SIG-M5 (cell line): ENCODE results near the gene PDPN.

Experiments used
- DNase-seq: peaks from one replicate; lab custom pipeline; 2025; lab: John Stamatoyannopoulos, UW

The PDPN gene

DNA sequence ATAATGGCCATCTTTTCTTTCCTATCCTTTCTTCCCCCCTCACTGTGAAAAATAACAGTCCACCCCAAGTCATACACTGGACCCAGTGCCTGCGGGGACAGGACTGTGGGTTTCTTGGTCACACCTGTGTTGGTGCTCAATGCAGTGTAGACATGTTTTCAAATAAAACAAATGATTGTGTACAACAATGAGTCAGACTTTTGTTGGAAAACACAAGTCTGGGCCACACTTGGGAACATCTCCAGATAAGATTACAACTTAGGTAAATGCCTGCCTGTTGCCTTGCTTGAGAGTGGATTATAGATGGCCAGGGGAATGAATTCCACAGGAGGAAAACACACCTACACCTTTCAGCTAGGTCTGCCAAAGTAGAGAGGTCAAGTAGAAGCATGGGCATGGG, 34.1 kb downstream of the PDPN start:
- DNase-seq: no peak

DNA sequence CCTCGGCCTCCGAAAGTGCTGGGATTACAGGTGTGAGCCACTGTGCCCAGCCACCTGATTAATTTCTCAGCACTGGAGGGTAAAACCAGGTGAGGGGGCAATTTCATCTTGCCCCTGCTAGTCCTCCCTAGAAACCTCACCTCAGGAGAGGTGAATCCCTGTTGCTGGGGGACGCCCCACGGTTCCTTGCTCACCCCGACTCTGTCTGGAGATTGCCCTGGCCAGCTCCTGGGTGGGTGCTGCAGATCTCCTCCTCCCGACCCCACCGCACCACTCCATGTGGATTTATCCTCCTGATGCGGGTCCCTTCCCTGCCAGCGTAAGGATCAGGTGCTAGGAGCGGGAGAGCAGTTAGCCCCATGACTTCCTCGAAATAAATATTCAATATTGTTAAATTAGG, 34.9 kb downstream of the PDPN start:
- no peak for DNase-seq

DNA sequence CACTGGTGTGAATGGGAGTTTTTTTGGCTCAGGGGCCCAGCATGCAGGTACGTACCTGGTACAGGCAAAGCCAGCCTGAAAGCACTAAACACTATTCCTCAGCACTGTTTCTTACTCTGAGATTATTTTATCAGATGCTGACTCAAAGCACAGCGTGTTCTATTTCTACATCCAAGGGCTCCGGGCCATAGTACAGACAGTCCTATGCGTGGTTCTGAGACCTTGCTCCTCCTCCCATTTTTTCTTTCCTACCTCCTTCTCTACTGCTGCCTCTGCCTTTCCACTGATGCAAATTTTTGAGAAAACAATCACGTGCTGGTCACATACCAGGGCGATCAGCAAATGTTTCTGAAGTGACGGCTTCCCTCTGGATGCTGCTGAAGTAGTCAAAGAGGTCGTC, 36.3 kb downstream of the PDPN start:
- DNase-seq: no peak

DNA sequence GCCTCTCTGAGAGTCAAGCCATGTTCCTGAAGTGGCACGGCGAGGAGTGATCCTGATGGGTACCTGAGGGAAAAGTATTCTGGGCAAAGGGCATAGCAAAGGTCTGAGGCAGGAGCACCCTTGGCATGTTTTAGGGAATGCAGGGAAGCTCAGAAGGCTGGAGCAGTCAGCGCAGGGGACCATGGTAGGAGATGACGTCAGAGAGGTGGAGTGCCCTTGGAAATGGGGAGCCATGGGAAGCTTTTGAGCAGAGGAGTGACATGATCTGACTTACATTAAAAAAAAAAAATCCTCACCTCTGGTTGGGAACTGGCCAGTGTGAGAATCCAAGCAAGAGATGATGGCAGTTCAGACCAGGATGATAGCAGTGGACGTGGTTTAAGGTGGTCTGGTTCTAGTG, 37.2 kb downstream of the PDPN start:
- DNase-seq: no peak

GRCh38 chr1:13622446-13622845, 38.8 kb downstream of the PDPN start:
- no peak for DNase-seq

- DNase-seq: no peak
Measured at GRCh38 chr1:13623021-13623637, 39.5 kb downstream of the PDPN start.

DNA sequence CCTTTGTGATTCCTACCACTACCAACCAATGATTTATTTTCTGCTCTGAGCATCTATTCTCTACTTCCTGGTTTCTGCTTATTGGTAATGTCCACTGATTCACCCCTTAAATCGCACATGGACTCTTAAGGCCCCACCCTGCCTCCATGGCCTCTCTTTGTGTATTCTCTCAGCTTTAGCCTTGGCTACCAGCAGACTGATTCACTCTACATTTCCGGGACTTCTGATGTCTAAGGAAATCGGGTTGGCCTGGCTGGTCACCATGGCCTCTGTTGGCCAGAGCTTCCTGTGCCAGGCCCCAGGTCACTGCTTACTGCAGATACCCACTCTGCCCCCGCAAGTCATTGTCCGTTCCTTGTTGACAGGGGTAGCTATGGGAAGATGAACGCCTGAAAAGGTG, 40.9 kb downstream of the PDPN start:
- no peak for DNase-seq

- DNase-seq: no peak
Measured at GRCh38 chr1:13627127-13627526, 43.5 kb downstream of the PDPN start.

DNA sequence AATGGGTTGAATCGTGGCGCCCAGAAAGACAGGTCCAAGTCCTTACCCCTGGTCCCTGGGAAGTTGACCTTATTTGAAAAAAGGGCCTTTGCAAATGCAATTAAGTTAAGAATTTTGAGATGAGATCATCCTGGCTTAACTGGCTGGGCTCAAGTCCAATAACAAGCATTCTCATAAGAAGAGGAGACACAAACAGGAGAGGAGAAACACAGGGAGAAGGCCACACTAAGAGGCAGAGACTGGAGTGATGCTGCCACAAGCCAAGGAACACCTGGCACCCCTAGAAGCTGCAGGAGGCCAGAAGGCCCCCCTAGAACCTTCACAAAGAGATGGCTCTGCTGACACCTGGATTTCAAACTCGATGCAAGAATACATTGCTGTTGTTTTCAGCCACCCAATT, 44.6 kb downstream of the PDPN start:
- DNase-seq: no peak

DNA sequence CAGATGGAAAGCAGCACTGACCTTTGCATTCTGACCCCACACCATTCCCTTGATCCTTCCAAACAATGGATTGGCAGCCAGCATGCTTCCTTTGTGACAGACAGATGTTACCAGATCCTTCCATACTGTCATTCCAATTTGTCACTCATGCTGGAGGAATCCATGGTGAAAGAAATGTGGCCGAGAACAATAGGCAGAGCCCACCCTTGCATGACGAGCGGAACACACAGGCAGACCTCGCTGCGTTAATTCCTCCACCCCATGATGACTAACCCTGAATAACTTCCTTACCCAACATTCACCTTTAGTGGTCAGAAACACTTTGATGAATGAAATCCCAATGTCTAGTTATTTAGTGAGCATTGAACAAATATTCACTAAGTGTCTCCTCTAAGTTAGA, 45.1 kb downstream of the PDPN start:
- no peak for DNase-seq

DNA sequence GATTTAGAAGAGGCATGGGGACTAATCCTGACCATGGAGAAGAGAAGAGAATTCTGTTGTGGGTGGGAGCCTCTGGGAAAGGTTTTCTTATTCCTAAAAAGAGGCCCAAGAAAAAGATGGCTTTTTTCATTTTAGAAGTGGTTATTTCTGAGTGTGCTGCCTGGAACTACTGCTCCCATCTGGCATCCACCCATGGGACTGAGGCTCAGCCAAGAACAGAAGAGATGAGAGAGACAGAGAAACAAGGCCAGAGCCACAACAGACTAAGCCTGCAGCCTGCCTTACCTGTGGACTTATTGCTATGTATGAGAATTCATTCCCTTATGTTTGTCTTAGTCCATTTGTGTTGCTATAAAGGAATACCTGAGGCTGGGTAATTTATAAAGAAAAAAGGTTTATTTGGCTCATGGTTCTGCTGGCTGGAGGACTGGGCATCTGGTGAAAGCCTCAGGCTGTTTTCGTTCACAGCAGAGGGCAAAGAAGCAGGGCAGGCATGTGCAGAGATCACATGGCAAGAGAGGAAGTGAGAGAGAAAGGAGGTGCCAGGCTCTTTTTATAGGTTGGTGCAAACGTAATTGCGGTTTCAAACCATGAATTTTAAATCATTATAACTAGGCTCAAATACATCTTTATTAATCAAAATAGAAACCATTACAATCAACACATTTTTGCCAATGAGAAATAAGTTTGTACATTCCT, 58.8 kb downstream of the PDPN start:
- no peak for DNase-seq

GRCh38 chr1:13643017-13643416, 59.4 kb downstream of the PDPN start:
- DNase-seq: no peak

- DNase-seq: no peak
Measured at GRCh38 chr1:13646521-13646920, 62.9 kb downstream of the PDPN start.

GRCh38 chr1:13651279-13651678, 67.6 kb downstream of the PDPN start:
- DNase-seq: no peak

DNA sequence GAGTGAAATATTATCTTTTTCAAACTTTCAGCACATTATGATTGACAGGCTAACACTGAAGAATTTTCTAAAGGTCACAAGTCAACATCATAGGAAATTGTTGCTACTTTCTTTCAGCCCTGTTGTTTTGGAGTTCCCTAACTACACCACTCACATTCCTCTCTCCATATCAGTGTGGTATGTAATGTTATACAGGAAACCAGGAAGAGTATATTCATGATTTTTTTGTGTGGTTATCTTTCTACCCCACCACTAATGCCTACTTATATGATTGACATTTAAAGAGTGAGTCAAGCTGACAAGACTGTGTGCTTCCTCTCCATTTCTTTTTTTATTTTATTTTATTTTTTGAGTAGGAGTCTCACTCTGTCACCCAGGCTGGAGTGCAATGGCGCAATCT, 68.6 kb downstream of the PDPN start:
- no peak for DNase-seq

GRCh38 chr1:13661539-13661938, 77.9 kb downstream of the PDPN start:
- DNase-seq: no peak

DNA sequence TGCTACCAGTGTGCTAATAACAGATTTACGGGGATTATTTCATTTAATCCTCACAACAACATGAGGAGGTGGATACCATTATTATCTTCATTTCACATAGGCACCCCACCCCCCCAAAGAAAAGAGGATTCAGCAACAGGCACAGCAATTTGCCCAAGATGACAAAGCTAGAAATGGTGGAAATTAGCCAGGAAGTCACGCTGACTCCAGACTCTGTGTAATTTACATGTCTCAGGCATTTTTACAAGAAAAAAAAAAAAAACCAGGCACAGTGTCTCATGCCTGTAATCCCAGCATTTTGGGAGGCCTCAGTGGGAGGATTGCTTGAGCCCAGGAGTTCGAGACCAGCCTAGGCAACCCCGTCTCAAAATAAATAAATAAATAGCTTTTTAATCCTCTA, 78.9 kb downstream of the PDPN start:
- DNase-seq: no peak

- DNase-seq: no peak
Measured at GRCh38 chr1:13663969-13664368, 80.3 kb downstream of the PDPN start.

DNA sequence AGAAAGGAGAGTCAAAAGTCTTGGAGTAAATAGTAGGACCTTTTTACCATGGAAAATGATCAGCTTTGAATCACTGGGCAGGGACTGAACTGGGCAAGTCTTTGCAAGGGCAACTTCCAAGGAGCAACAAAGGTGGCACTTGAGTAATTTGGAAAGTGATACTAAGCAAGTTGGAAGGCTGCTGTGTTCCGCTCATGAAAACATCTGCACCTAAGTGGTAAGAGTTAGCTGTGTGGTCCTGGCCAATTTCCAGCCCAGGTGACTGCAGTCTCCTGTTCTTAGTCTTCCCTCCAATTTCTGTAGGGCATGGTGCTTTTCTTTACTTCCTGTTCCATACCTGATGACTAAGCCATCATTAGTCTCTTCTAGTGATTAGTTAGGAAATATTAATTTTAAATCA, 80.8 kb downstream of the PDPN start:
- no peak for DNase-seq

GRCh38 chr1:13666317-13666716, 82.7 kb downstream of the PDPN start:
- DNase-seq: no peak
